ENCODE measurements around the gene SDS.
"Not testable (repeated sequence)": the region's sequence is repeated elsewhere in the genome, so short reads cannot be mapped to it uniquely, and the experiment has no call there.

Gene SDS

DNA sequence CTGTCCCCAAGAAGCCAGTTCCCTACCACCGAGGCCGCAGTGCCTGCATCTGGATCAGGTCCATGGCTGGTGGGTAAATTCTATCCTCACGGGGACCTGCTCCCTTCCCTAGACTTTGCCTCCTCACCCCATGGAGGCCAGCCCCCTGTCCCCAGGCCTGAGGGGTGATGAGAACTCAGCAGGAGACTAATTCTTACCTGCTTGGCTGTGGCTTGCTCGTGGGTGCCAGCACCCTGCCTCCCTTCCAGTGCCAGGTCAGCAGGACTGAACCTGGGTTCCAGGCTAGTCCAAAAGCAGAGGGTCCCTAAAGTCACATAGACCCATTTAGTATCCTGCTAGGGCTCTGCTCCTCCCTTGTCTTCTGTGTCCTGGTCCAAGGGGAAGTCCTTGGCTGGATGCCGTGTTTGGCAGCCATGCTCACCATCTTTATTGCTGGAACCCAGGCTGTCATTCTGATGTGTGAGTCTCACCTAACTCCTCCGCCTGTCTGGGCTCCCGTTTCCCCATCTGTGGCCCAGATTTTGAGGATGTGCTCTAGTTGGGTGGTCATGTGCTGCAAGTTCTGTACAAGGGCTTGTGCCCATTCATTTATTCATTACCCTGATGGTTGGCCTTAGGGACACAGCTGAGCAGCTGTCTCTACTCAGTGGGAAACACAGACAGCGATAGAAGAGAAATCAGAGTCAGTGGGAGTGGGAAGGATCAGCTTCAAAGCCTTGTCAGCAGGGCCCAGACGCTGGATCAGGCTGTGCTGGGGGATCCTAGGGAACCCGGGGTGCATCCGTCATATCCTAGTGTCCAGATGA, 44.4 kb downstream of the SDS start:
- FAIRE-seq (no peak), DNase-seq (ENCODE audit: extremely low spot score, insufficient read length, low read depth) (no peak)

DNA sequence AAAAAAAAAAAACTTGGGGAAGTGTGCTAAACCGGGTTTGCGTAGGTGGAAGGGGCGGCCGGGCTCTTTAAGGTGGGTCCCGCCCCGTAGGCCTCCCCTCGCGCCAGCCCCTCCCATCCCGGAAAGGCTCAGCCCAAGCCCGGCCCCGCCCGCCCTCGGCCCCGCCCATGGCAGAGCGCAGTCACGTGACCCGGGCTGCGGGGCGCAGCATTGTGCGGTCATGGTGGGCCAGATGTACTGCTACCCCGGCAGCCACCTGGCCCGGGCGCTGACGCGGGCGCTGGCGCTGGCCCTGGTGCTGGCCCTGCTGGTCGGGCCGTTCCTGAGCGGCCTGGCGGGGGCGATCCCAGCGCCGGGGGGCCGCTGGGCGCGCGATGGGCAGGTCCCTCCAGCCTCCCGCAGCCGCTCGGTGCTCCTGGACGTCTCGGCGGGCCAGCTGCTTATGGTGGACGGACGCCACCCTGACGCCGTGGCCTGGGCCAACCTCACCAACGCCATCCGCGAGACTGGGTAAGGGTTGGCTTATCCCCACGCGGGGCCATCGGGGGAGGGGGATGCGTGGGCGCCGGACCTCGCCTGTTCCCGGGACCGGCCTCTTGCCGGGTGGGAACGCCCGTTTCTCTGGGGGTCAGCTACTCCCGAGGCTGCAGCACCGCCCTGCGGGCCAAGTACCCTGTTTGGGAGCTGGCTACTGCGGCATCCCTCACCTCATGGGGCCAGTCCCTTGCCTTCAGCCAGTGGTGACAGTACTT, 45.1 kb downstream of the SDS start, which contains the start of gene PLBD2:
PLBD2 (plus strand) TSS at position 207 of the 752 bp plus-strand sequence; CDS start at position 221, 14 bp downstream.
- FAIRE-seq (peak; percentile 81), DNase-seq (ENCODE audit: extremely low spot score, insufficient read length, low read depth) (peak; percentile 99)

DNA sequence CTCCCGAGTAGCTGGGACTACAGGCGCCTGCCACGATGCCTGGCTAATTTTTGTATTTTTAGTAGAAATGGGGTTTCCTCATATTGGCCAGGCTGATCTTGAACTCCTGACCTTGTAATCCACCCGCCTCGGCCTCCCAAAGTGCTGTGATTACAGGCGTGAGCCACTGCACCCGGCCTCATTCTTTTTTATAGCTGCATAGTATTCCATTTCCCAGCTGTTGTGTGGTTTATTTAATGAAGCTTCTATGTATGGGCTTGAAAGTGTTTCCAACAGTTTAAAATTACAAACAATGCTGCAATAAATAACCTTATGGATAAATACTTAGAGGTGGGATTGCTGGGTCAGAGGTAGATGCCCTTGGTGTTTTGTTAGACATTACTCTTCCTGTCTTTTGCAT, 49.5 kb downstream of the SDS start:
- not testable (repeated sequence) for DNase-seq (ENCODE audit: extremely low spot score, insufficient read length, low read depth); FAIRE-seq

DNA sequence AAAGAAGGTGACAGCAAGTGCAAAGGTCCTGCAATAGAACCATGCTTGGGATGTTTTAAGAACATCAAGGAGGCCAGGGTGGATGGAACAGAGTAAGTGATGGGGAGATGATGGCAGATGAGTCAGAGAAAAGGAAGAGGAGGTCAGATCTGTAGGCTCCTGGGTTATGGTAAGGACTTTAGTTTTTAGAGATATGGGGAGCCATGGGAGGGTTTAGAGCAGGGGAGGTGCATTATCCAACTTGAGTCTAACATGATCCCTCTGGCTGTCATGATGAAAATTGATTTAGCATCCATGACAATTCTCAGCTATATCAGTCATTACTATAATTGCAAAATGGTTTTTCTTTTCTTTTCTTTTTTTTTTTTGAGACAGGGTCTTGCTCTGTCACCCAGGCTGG, 52.6 kb downstream of the SDS start:
- FAIRE-seq: no peak
- DNase-seq (ENCODE audit: extremely low spot score, insufficient read length, low read depth): no peak

DNA sequence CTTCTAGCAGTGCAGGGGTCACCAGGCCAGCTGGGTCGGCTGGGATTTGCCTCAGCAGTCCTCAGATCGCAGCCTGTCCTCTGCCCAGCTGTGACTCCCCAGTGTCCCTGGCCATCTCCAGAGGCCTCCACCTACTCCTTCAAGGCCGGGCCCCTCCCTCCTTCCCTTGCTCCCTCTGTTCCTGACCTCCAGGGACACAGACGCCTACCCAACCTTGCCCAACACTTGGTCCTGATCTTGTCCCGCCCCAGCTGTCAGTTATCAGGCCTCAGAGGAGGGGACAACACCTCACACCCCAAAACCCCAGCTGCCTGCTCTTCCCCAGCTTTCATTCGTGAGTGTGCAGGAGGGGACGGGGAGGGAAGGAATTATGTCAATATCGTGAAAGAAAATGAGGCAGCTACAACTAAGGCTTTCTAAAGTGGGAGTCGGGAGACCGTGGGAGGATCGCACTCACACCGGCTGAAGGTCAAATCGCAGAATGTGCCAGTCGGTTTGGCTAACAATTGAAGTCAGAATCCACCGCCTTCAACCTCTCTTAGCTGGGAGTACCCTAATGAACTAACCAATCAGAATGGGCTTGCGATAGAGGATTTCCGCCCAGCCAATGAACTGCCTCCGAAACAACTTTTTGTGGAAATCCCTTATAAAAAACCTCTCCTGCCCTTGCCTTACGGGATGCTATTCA, 54.7 kb downstream of the SDS start:
- no peak for FAIRE-seq
- no peak for DNase-seq (ENCODE audit: extremely low spot score, insufficient read length, low read depth)

DNA sequence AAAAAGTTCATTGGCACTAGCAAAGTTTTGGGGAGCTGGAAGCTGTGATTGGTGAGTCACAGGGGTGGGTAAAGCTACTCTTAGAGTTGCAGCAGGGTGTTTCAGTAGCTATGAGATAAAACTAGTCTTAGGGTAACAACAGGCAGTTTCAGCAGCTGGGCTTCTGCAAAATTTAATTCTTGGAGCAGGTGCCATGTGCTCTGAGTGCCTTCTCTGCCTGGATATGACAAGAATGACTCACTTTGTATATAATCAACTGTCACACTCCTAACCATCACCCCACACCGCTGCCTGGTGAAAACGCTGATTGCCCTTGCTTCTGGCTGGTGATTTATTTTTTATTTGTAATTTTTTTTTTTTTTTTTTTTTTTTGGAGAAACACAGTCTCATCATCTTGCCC, 55.8 kb downstream of the SDS start:
- FAIRE-seq (no peak), DNase-seq (ENCODE audit: extremely low spot score, insufficient read length, low read depth) (no peak)

DNA sequence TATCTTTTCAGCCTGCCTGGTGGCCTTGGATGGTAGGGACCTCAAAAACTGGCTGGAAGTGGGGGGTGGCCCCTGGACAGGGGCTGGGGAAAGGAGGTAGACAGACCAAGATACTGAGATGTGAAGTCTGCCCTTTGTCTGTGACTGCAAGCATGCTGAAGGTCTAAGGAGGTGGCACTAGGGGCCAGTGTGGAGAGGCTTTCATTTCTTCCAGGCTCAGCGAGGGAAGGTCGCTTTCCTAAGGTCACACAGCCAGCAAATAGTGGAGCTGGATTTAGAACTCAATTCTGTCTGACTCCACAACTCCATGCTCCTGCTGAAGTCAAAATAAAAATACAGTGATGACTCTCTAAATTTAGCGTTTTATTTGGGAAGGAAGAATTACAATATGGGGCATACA, 56.6 kb downstream of the SDS start:
- FAIRE-seq (no peak), DNase-seq (ENCODE audit: extremely low spot score, insufficient read length, low read depth) (no peak)

DNA sequence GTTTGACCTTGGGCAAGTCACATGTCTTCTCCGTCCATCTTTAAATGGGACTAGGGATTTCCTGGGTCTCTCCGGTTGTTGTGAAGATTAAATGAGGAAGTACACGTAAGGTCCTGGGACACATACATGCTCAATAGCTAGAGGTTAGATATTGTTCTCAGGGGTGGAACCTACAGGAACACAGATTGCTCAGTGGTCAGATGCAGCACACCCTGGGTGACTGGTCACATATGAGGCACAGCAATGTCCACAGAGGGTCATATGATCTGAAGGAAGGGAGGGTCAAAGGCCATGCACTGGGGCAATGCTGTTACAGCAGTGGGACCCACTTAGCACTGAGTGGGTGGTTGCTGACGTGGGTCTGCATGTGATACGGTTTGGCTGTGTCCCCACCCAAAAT, 57.3 kb downstream of the SDS start:
- DNase-seq (ENCODE audit: extremely low spot score, insufficient read length, low read depth) (no peak), FAIRE-seq (no peak)

DNA sequence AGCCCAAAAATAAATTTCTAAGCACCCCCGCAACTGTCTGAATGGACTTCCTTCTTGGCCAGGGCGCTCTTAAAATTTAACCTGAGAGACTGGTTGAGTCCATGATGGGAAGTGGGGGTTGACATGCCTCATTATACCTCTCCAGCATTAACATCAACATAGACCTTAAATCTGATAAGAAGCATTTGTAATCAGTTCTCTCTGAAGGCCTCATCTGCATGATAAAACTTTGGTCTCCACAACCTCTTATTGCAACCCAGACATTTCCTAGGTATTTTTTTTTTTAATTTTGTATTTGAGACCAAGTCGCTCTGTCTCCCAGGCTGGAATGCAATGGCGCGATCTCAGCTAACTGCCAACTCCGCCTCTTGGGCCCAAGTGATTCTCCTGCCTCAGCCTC, 58.4 kb downstream of the SDS start:
- DNase-seq (ENCODE audit: extremely low spot score, insufficient read length, low read depth) (no peak), FAIRE-seq (no peak)

All from GM18507 (cell line).